Erythroblast (primary cell): ENCODE measurements around the gene NTM.

ENCODE experiments used
- GATA1 ChIP-seq: IDR thresholded peaks from 2 replicates; pipeline ENCODE4 v1.6.1; 2011; ENCODE audit warnings: low read depth, mild to moderate bottlenecking, control low read depth, low read length, moderate library complexity
- POLR2A ChIP-seq: IDR thresholded peaks from 2 replicates; pipeline ENCODE4 v1.6.1; 2011; ENCODE audit warnings: mild to moderate bottlenecking, low read length

- TF ChIP-seq POLR2A, result no peak
- no peak for TF ChIP-seq GATA1
Measured at GRCh38 chr11:132365650-132366049, 995.2 kb downstream of the NTM start.
